Measurements from ENCODE around the gene MACROD2. TPM values are rescaled to one million over a fixed set of nuclear protein-coding genes. Genes with fewer than 3 reads are reported as not detected.

The MACROD2 gene
- total RNA-seq, 2 donors from 2014 or later: not detected

DNA sequence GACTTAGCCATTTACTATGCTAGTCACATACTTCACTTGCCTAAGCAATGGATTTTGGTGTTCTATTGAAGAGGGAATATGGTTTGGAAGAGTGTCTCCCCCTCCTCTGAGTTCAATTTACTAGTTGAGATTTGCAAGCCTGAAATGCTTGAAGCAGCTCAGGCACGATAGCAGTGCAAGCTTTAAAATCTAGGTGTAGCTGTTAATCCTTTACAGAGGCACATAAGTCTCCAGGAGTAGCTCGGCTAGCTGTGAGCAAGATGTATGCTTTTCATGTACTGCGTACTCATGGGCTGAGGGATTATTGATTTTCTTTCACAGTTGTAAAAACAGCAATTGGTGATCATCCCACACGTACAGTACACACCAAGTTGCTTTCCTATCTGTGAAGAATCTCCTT lies 341.4 kb downstream of the MACROD2 start:
- H3K27me3 Mint-ChIP-seq: no peaks in the 10 kb centered on the region

DNA sequence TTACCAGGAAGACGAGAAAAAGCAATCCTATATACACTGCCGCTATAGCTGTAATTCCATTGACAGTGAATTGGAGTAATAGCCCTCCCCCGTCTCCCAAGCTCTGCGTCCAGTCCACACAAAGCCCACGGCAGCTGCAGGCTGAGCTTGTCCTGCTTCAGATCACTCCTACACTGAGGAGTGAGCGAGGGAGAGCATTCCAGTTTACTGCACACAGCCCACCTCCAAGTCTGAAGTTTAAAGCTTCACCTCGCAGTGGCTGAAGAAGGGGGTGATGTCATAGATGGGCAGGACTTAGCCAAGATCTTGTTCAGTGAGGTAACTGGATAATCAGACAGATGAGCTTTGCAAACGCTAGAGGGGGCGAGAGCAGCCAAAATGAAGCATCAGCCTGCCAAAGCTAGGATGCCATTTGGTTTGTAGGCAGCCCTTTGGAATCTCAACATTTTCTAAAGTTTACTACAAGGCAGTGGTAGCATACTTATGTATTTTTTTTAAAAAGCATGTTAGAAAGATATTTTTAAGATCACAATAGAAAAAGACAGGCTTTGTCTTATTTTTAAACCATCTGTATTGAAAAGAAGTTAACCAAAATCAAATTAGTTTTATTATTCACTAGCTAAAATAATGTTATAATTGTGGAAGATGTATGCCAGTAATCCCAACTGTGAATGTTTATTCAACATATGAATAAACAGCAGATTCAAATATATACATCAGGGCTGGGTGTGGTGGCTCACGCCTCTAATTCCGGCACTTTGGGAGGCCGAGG lies 342.3 kb downstream of the MACROD2 start, which contains the start of gene FLRT3:
FLRT3 (minus strand) TSS at position 213 of the 772 bp plus-strand sequence. CDS start 10,106 bp downstream, outside the sequence.
- Mint-ChIP-seq H3K9me3 (peaks cover 7% of the 10 kb centered on the region), H3K4me1 (no peaks in the 10 kb centered on the region), H3K36me3 (ENCODE audit: low read depth) (no peaks in the 10 kb centered on the region), H3K27ac (no peak within 1 kb of the TSS), H3K27me3 (no peaks in the 10 kb centered on the region), H3K4me3 (no peak within 1 kb of the TSS)
- ATAC-seq (replicated peaks): no peak

More for the DNA sequence above, 341.4 kb downstream of the MACROD2 start:
- Mint-ChIP-seq H3K9me3 (peaks cover 7% of the 10 kb centered on the region), H3K36me3 (ENCODE audit: low read depth) (no peaks in the 10 kb centered on the region), H3K4me3 (no peak overlapping the region), H3K4me1 (no peaks in the 10 kb centered on the region), H3K27ac (no peak overlapping the region)
- no peak for ATAC-seq (replicated peaks)

DNA sequence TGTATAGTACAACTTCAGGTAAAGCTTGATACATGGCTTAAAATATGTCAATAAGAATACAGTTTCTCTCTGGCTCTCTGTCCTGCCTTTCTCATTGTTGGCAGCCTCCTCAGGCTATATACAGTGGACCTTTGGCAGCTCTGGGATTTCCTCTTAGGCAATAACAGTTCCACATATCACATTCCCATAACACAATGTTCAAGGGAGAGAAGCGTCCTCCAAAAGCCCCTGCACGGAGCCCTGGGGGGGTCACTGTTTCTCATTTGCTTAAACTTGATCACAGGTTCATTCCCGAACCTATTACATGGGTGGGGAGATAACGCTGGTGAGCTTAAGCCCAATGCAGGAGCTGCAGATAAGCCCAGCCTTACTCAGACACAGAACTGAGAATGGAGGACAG lies 346.5 kb downstream of the MACROD2 start:
- no peaks in the 10 kb centered on the region for H3K27me3 Mint-ChIP-seq
- no peak for ATAC-seq (replicated peaks)
- no peaks in the 10 kb centered on the region for H3K4me1 Mint-ChIP-seq
- H3K4me3 Mint-ChIP-seq: no peak overlapping the region
- no peak overlapping the region for H3K27ac Mint-ChIP-seq
- H3K36me3 Mint-ChIP-seq (ENCODE audit: low read depth): no peaks in the 10 kb centered on the region
- peaks cover 13% of the 10 kb centered on the region for H3K9me3 Mint-ChIP-seq

DNA sequence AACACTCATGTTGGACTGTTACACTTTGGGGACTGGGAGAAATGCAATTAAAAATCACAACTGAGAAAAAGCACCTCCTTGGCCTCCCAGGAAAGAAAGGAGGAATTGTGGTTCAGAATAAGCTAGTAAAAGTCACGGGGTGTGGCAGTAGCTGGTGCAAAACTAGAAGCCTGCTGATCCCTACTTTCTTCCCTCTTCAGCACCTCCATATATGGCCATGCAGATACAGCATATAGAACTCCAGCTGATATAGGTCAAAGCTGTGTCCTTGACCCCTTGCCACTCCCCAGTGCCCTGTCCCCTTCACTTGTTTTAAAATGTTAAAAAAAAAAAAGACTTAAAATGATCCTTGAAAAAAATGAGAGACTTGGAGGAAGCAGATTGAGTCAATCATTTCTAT lies 347.6 kb downstream of the MACROD2 start:
- Mint-ChIP-seq H3K36me3 (ENCODE audit: low read depth) (no peaks in the 10 kb centered on the region), H3K27me3 (no peaks in the 10 kb centered on the region), H3K4me3 (no peak overlapping the region), H3K4me1 (no peaks in the 10 kb centered on the region), H3K27ac (no peak overlapping the region), H3K9me3 (peaks cover 17% of the 10 kb centered on the region)
- ATAC-seq (replicated peaks): no peak

DNA sequence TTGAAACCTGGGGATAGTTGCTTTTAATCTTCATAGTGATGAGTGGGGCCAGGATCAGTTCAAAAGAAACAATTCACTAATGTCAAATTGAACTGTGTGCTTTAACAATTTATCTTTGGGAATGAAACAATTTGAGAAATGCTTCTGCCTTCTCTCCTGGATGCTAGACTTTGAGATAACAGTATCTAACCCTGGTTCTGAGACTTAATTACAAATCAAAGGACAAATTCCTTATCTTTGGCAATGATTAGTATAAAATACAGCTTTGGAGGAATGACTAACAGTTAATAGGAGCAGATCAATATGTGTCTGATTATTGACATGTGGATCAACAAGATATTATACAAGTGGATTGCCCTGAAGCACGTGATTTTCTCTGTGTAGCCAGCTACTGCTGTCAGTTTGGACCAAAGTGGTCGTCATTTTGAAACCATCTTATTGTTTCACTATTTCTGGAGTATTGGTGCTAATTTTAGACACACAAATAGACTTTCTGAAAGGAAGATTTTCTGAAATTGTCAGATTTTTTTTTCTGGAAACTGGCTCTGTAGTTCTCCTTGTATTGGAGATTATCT lies 348.3 kb downstream of the MACROD2 start:
- Mint-ChIP-seq H3K36me3 (ENCODE audit: low read depth) (no peaks in the 10 kb centered on the region), H3K4me3 (no peak overlapping the region), H3K27me3 (no peaks in the 10 kb centered on the region), H3K4me1 (no peaks in the 10 kb centered on the region), H3K27ac (no peak overlapping the region), H3K9me3 (peaks cover 17% of the 10 kb centered on the region)
- no peak for ATAC-seq (replicated peaks)

DNA sequence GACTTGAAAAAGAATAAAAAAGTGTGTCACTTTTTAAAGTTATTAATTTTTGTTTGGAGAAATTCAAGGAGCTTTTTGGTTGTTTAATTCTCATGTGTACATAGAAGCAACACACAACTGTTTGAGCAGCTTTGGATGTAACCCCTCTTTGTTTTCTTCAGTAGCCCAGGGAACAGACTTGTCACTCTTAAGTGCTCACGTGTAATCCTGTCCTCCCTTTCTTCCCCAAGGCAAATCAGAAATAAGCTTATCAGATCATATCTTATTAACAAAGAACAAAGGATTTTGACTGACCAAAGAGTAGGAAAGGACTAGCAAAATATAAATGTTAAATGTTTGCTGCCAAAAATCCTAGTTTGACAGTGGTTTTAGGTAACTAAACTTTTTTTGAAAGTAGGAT lies 349.4 kb downstream of the MACROD2 start:
- no peak for ATAC-seq (replicated peaks)
- Mint-ChIP-seq H3K9me3 (peaks cover 17% of the 10 kb centered on the region), H3K4me1 (no peaks in the 10 kb centered on the region), H3K27ac (no peak overlapping the region), H3K4me3 (no peak overlapping the region), H3K36me3 (ENCODE audit: low read depth) (no peaks in the 10 kb centered on the region), H3K27me3 (no peaks in the 10 kb centered on the region)

DNA sequence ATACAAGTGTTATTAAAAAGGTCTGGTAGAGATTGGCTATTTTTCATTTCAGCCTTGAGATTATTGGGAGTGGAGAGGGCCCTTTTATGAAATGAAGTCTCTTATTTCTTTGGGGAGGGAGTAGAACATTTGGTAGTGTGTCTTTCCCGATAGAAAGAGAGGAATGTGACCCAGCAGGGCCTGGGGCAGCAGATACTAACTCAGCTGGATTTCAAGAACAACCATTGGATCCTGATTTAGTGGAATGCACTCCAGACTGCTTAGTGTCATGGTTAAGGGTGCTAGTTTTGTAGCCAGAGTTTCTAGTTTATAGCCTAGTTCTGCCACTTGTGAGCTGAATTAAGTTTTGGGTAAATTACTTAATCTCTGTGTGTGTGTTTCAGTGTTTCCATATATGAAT lies 360.5 kb downstream of the MACROD2 start:
- Mint-ChIP-seq H3K27ac (no peak overlapping the region), H3K4me3 (no peak overlapping the region), H3K9me3 (peaks cover 12% of the 10 kb centered on the region), H3K4me1 (no peaks in the 10 kb centered on the region), H3K36me3 (ENCODE audit: low read depth) (no peaks in the 10 kb centered on the region), H3K27me3 (no peaks in the 10 kb centered on the region)
- ATAC-seq (replicated peaks): no peak

DNA sequence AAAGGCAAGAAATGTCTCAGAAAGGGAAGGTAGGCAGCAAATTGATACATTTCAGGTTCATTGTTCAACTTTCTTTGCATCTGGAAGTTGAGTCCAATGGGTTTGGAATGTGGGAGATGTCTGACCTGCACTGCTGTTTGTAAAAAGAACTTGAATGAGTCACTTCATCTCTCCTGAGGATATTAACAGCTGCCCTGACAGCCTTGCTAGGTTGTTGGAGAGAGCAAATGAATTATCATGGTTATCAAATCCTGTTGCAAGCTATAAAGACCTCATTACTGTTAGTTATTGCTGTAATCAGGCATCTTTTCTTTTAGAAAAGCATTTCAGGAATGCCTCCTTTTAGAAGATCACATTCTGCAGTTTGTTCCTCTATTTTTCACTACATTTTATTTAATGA lies 365.1 kb downstream of the MACROD2 start:
- H3K27ac Mint-ChIP-seq: no peak overlapping the region
- peaks cover 10% of the 10 kb centered on the region for H3K9me3 Mint-ChIP-seq
- no peak overlapping the region for H3K4me3 Mint-ChIP-seq
- ATAC-seq (replicated peaks): no peak
- no peaks in the 10 kb centered on the region for H3K27me3 Mint-ChIP-seq
- H3K36me3 Mint-ChIP-seq (ENCODE audit: low read depth): no peaks in the 10 kb centered on the region
- no peaks in the 10 kb centered on the region for H3K4me1 Mint-ChIP-seq

DNA sequence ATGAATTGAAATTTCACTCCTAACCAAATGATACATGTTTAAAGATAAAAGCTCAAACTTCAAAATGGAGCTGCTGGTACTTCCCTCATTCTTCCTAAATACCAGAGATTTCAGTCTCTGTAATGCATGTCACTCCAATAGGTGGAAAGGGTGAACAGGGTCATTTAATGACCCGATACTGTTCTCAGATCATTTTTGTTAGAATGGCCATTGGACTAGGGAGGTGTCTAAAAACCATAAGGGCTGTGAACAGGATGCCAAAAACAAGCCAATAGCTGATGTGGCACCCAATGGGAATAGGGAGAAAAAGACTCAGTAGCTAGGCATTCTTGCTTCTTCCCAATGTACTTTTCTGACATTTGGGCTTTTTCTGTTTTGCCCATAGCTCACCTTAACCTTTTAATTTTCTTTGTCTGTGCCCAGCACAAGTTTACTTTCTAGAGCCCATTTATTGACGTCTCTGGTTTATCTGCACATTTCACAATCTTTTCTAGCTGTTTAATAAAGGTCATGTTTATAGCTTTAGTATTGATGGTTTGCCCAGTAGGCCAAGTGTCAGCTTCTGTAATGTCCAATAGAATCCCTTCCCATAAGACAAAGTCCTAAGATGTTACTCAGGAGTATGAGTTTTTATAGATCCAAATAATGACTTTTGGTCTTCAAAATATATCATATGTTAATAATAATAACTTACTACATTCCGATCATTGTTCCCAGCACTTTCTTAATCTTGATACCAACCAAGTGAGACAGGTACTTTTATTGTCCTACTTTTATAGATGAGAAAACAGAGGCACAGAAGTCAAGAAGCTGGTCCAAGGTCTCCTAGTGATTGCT lies 366.4 kb downstream of the MACROD2 start:
- Mint-ChIP-seq H3K4me3 (no peak overlapping the region), H3K27ac (no peak overlapping the region), H3K9me3 (peaks cover 10% of the 10 kb centered on the region), H3K27me3 (no peaks in the 10 kb centered on the region), H3K4me1 (no peaks in the 10 kb centered on the region), H3K36me3 (ENCODE audit: low read depth) (no peaks in the 10 kb centered on the region)
- ATAC-seq (replicated peaks): no peak

DNA sequence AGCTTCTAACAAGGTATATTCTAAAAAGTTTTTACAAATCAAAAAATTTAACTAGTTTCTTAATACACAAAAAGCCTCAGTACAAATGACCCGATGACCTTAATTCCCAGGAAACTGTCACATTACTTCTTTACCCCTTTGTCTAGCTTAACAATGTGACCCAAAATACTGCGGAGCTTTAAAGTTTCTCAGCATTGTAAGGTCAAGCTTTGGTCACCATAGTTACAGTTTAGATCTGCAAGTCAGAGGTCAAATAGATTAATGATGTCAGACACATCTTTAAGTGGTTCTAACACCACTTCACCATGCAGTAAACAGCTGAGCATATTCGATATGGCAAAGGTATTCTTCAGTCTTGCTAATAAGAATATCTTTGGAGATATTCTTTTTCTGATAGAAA lies 378.9 kb downstream of the MACROD2 start:
- H3K4me1 Mint-ChIP-seq: no peaks in the 10 kb centered on the region
- H3K36me3 Mint-ChIP-seq (ENCODE audit: low read depth): no peaks in the 10 kb centered on the region
- no peaks in the 10 kb centered on the region for H3K27me3 Mint-ChIP-seq
- H3K27ac Mint-ChIP-seq: no peak overlapping the region
- ATAC-seq (replicated peaks): no peak
- H3K9me3 Mint-ChIP-seq: peaks cover 12% of the 10 kb centered on the region
- no peak overlapping the region for H3K4me3 Mint-ChIP-seq

DNA sequence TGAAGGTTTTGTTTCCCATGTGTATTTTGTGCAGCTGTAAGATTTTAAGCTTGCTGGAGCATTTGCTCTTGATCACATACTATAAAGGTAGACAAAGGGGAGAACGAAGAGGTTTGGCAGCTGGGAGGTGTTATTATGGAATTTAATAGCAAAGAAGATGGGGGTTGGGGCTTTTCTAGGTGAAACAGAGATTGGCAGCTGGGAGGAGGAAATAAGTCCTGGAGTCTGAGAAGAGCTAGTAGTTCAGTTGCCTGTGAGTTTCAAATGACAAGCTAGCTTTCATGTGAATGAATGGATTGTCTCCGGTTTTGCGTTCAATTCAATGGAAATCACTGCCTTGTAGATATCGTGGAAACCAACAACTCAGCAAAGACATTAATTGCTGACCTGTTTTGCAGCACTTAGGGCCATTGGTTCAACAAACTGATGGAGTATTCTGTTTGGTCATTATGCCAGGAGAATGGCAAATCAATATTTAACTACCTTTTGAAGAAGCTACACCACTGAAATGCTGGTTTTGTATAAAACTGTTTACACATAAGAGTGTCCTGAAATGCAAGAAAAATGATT lies 380.2 kb downstream of the MACROD2 start:
- H3K4me1 Mint-ChIP-seq: no peaks in the 10 kb centered on the region
- no peaks in the 10 kb centered on the region for H3K36me3 Mint-ChIP-seq (ENCODE audit: low read depth)
- peaks cover 12% of the 10 kb centered on the region for H3K9me3 Mint-ChIP-seq
- H3K27ac Mint-ChIP-seq: no peak overlapping the region
- H3K27me3 Mint-ChIP-seq: no peaks in the 10 kb centered on the region
- ATAC-seq (replicated peaks): no peak
- H3K4me3 Mint-ChIP-seq: no peak overlapping the region

DNA sequence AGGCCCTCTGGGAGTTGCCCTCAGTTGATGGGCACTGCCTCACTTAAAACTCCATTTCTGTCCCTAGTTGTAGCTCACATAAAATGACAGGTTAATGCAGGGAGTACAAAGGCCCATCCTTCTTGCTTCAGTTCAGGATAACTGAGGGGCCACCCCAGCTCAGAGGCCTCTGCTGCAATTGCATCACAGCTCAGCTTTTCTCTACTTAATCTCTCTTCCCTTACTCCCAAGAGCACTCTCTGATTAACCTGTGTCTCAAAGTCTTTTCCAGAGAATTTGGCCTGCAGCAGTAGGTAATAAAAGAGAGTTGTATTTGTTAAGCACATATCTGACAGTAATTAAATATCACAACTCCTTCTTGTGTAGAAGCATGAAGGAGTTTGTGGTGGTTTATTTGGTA lies 383.0 kb downstream of the MACROD2 start:
- Mint-ChIP-seq H3K9me3 (peaks cover 13% of the 10 kb centered on the region), H3K36me3 (ENCODE audit: low read depth) (no peaks in the 10 kb centered on the region), H3K4me1 (no peaks in the 10 kb centered on the region), H3K27me3 (no peaks in the 10 kb centered on the region), H3K4me3 (no peak overlapping the region), H3K27ac (no peak overlapping the region)
- ATAC-seq (replicated peaks): no peak

DNA sequence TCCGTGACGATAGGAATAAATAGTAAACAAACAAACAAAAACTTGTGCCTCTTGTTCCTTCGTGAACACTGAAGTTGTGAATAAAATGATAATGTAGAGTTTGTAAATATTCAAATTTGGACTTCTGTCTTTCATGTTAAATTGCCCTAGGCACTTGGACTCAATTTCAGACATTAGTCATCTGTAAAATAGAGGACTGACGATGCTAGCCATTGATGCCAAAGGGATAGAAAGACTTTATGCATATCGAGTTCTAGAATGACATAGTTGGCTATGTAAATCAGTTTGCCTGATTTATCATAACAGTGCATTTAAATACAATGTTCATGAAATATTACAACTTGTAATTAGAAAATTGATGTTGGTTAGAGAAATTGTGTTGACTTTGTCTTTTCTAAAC lies 388.0 kb downstream of the MACROD2 start:
- ATAC-seq (replicated peaks): no peak
- peaks cover 15% of the 10 kb centered on the region for H3K9me3 Mint-ChIP-seq
- H3K27ac Mint-ChIP-seq: no peak overlapping the region
- H3K36me3 Mint-ChIP-seq (ENCODE audit: low read depth): no peaks in the 10 kb centered on the region
- H3K4me1 Mint-ChIP-seq: no peaks in the 10 kb centered on the region
- H3K27me3 Mint-ChIP-seq: no peaks in the 10 kb centered on the region
- H3K4me3 Mint-ChIP-seq: no peak overlapping the region

DNA sequence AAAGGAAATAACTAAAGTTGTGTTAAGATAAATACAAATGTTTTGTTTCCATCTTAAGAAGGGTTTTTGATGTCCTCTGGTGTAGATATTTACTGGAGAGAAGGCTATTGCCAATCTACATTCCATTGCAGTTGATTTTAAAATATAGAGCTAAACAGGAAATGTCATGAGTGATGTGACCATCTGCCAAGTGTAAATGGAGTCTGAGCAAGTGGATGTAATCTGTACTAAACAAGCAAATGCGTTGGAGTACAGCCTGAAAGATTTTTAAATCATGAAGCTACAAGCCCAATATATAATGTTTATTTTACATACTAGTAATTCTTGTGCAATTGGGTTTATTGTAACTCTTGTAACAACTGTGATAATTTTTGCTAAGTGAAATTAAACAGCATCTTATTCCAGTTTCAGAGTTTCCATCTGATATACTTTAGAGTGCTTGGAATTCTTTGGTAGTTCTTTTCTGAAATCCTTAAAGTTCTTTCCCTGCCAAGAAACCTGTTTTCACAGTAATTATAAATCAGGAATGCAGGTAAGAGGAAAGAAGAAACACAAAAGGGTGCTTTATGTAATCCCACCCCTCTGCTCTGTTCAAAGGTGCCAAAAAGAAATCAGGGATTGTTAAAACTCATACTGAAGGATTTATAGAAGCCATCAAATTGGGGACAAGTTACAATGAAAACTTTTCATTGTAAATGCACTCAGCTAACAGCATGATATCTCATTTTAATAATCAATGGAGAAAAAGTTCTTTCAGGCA lies 389.3 kb downstream of the MACROD2 start:
- no peak for ATAC-seq (replicated peaks)
- no peaks in the 10 kb centered on the region for H3K36me3 Mint-ChIP-seq (ENCODE audit: low read depth)
- H3K27ac Mint-ChIP-seq: no peak overlapping the region
- H3K4me3 Mint-ChIP-seq: no peak overlapping the region
- no peaks in the 10 kb centered on the region for H3K4me1 Mint-ChIP-seq
- H3K27me3 Mint-ChIP-seq: no peaks in the 10 kb centered on the region
- H3K9me3 Mint-ChIP-seq: peaks cover 15% of the 10 kb centered on the region
